NCI-H1930 (cell line): Measurements from ENCODE around the gene XAF1.
"Not testable (repeated sequence)": the region's sequence is repeated elsewhere in the genome, so short reads cannot be mapped to it uniquely, and the experiment has no call there.

ENCODE experiments used
- DNase-seq, 2 experiments: peaks; one replicate each; lab custom pipeline; 2025; lab: John Stamatoyannopoulos, UW

The XAF1 gene

GRCh38 chr17:6755731-6756184, at the start of gene XAF1:
Gene XAF1, plus strand, starts transcription at chr17:6756046. Its CDS starts 33 bp downstream, at chr17:6756079.
- DNase-seq = no peak

GRCh38 chr17:6706499-6706898, 49.3 kb upstream of the XAF1 start:
- no peak for DNase-seq

GRCh38 chr17:6706996-6707395, 48.9 kb upstream of the XAF1 start:
- DNase-seq = no peak

- DNase-seq = no peak
Observed at GRCh38 chr17:6708357-6708961, 47.4 kb upstream of the XAF1 start.

GRCh38 chr17:6710317-6710716, 45.5 kb upstream of the XAF1 start:
- DNase-seq = no peak

- no peak for DNase-seq
Observed at GRCh38 chr17:6711081-6711674, 44.7 kb upstream of the XAF1 start.

GRCh38 chr17:6711681-6712057, 44.2 kb upstream of the XAF1 start:
- DNase-seq = no peak

- DNase-seq = peak in 1 of 2 experiments; percentile 6
Observed at GRCh38 chr17:6712058-6712853, 43.6 kb upstream of the XAF1 start.

- DNase-seq = no peak
Observed at GRCh38 chr17:6712854-6713129, 43.1 kb upstream of the XAF1 start.

GRCh38 chr17:6713130-6713917, 42.5 kb upstream of the XAF1 start, which contains the start of gene SLC13A5:
Gene SLC13A5, minus strand, starts transcription at chr17:6713369. Its CDS starts 36 bp downstream, at chr17:6713333.
- peak; percentile 82 to 93 for DNase-seq

GRCh38 chr17:6713918-6714271, 42.0 kb upstream of the XAF1 start:
- peak; percentile 40 to 45 for DNase-seq

- DNase-seq = peak in 1 of 2 experiments; percentile 32
Observed at GRCh38 chr17:6714315-6714874, 41.5 kb upstream of the XAF1 start.

GRCh38 chr17:6716736-6717135, 39.1 kb upstream of the XAF1 start:
- DNase-seq = no peak

GRCh38 chr17:6721744-6722143, 34.1 kb upstream of the XAF1 start:
- no peak for DNase-seq

GRCh38 chr17:6724009-6724408, 31.8 kb upstream of the XAF1 start:
- DNase-seq = no peak

GRCh38 chr17:6729531-6729930, 26.3 kb upstream of the XAF1 start:
- DNase-seq = no peak

- not testable (repeated sequence) for DNase-seq
Observed at GRCh38 chr17:6746665-6747064, 9.2 kb upstream of the XAF1 start.

GRCh38 chr17:6748617-6749016, 7.2 kb upstream of the XAF1 start:
- DNase-seq = no peak

- DNase-seq = no peak
Observed at GRCh38 chr17:6749519-6749918, 6.3 kb upstream of the XAF1 start.

- no peak for DNase-seq
Observed at GRCh38 chr17:6752068-6752909, 3.6 kb upstream of the XAF1 start.

GRCh38 chr17:6753006-6753445, 2.8 kb upstream of the XAF1 start:
- DNase-seq = no peak
